ENCODE data around the gene VPS41.

VPS41 gene

DNA sequence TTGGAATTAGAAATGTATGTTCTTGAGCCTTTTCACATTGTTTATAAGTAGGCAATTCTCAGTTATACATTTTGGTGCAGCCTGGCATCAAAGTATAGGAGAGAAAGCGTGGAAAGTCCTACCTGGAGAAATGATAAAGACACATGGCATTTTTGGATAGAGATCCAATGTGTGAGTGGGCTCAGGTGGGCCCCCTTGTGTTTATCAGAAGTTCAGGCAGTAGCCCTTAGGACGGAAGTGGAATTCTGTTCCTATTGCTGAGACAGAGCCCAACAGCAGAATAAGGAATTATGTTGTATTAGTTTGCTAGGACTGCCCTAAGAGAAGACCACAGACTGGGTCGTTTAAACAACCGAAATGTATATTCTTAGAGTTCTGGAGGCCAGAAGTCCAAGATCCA, 192.6 kb downstream of the VPS41 start:
- DNase-seq, result no peak

- DNase-seq, result no peak
Observed at GRCh38 chr7:38709123-38709522, 199.9 kb downstream of the VPS41 start.

DNA sequence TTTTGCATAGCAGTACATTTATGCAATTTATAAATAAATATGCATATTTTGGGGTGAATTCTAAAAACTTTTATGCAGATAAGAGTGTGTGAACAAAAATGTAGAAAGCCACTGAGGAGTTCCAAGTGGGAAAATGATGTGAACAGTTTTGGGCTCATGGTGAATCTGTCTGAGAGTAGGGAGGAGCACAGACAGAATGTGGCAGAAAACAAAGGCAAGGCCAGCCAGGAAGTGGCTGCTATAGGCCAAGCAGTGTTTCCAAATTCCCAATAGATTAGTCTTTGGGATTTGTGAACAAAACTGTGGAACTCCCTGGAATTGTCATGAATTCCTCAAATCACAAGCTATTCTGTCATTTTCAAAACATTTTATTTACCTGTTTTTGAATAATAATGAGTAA, 204.2 kb downstream of the VPS41 start:
- DNase-seq, result no peak

DNA sequence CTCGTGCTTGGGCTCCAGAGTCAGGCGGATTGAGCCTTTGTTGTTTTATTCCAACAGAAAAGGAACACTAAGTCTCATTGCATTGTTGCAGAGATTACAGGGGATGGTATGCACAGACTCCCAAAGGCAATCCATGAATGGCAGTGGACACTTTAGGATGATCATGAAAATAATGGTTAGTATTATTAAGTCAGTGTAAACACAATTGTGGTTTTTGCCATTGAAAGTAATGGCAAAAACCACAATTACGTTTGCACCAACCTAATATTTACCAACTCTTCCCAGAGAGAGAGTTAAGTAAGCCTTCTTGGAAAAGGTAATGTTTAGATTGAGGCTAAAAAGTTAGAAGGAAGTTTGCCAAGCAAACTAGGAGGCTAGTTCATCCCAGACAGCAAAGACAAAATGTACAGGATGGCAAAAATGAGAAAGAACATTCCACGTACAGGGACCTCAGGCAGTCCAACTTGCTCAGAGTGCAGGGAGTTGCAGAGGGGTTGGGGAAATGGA, 204.9 kb downstream of the VPS41 start:
- no peak for DNase-seq

DNA sequence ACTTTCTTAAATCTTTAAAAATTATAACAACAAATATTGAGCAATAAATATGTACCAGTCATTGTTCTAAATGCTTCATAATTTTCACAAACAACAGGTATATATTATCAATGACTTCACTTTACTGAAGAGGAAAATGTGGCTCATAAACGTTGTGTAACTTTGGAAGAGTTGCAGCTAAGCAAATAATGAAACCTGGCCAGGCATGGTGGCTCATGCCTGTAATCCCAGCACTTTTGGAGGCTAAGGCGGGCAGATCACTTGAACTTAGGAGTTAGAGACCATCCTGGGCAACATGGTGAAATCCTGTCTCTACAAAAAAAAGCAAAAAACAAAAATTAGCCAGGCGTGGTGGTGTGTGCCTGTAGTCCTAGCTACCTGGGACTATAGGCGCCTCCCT, 205.9 kb downstream of the VPS41 start:
- DNase-seq, result no peak

DNA sequence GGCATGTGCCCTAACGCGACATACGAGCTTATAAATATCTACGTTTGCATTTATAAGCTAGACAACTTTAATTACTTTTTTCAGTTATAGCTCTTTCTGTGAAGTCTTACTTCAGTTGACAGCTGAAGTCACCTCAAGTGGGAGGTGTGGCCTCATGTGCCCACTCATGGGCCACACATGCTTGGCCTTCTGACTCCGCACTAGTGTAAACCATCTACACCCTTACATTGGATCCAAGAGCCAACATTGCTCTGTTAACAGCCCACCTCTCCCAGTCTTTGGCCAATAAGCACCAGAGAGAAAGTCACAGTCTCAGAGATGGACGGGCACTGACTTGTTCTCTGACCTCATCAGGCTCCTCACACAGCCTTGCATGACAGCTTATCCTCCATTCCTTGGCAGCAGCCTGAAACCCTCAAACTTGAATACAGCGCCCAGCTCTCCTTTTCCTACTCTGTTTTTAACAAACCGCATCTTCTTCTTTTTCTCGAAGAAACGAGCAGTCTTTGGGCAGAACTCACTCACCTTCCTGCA, 206.9 kb downstream of the VPS41 start:
- no peak for DNase-seq

DNA sequence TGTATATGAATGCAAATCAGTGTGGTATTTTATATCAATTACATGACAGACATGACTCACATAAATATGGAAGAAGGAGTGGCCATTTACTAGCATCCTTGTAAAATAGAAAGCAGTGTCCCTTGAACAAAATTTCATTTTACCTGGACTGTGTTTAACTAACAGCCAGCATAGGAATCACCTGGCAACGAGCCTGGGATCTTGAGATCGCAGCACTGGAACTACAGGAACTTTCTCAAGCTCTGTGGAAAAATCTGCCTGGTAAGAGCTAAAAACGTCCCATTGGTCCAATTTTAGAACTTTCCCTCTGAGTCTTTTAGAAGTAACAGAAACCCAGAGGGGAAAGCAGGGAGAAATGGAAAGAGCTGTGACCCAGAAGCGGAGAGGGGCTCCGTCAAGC, 208.9 kb downstream of the VPS41 start:
- DNase-seq, result no peak

GRCh38 chr7:38699471-38699870, 209.5 kb downstream of the VPS41 start:
- no peak for DNase-seq

DNA sequence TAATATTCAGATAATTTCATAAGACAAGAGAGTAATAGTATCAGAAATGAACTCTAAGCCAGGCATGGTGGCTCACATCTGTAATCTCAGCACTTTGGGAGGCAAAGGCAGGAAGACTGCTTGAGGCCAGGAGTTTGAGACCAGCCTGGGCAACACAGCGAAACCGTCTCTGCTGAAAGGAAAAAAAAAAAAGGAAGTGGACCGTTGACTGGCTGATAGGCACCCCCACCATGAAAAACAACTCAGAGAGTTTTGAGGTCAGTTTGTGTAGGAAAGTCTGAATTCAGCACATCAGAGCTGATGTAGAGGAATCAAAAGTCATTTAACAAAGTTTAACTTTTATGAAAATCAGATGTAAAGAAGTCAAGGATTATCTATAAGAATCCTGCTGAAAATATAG, 214.7 kb downstream of the VPS41 start:
- DNase-seq, result no peak

DNA sequence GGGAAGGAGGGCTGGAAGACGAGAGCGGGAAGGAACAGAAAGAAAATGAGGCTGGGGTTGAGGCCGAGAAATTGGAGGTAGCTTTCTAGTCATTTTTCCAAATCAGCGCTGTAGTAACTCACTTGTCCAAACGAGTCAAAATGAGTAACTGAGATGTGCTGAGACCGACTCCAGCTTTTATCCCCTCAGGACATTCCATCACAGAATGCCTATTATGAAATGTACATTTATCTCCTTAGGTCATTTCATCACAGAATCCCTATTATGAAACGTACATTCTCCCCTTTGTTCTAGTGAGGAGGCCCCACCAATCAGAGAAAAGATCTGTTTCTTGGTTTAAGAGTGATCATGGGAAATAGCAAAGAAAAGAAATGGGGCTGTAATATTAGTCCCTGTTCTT, 222.1 kb downstream of the VPS41 start:
- no peak for DNase-seq

DNA sequence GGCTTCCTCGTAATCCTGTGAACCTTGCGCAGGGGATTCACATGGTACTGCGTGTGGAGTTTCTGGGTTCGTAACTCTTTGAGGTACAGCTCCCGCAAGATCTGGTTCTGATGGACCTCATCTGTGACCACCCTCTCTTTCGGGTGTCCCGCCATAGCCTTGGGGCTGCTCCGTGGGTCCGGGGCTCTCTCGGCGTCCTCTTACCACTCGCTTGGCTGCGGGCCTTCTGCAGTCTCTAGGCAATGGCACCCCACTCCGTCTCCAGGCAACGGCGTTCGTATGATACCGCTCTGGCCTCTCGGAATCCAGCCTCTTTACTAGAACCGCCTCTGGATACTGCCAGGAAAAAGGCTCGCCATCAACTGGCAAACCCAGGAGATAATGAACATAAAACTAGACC, 223.1 kb downstream of the VPS41 start:
- DNase-seq, result peak; percentile 93

GRCh38 chr7:38682606-38683005, 226.4 kb downstream of the VPS41 start:
- no peak for DNase-seq

- DNase-seq, result no peak
Observed at GRCh38 chr7:38681882-38682281, 227.1 kb downstream of the VPS41 start.

DNA sequence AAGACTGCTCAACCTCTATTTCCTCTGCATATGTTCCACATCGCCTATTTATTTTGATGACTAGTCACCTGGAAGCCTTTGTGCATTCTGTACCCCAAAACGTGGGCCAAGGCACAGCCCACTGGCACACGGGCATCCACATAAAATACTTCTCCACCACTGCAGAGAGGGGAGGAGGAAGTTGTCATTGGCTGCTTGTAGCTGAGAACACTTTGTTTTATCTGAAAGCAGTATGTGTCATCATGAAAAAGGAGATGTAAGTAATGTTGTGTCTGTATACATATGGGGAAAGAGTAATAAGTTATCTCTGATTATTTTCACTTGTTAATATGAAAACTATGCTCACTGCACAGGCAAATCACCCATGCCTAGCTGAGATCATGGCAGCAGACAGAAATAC, 229.6 kb downstream of the VPS41 start:
- DNase-seq, result no peak

DNA sequence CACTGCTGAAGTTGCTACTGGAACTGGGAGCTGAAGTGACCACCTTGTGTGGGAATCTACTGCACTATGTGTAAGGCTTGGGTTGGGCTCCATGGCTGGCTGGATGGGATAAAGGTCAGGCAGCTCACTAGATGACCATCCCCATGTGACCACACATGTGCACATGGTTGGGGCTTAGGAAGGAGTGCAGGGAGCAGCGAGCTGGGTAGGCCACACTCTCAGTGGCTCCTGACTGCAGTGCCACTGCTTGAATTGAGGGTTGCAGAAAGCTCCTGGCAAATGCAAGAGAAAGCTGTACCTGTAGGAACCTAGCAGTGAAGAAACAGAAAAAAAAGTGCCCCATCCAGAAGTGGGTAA, 230.3 kb downstream of the VPS41 start:
- no peak for DNase-seq

DNA sequence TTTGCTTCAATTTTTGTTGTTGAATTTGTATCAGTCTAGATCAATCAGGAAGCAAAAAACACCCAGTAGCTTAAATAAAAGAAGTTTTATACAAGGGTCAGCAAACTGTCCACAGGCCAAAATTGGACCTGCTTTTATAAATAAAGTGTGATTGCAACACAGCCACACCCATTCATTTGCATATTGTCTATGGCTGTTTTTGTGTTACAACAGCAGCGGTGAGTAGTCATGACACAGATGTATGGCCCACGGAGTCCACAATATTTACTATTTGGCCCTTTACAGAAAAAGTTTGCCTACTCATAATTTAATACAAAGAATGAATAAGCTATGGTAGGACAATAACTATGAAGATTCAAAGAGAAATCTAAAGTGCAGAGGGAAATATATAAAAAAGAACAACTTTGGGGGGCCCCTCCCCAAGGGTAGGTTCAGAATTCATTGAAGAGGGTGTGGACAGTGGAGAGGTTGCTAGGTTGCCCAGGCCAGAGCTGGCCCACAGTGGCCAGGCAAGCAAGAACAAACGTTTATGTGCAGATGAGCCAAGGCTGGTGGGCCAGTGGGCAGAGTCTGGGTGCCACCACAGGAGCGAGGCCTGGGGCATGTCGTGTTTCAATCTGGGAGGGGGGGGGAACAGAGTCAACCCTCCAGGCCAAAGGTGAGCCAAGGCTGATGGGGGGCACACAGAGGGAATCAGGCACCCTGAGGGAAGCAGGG, 230.9 kb downstream of the VPS41 start:
- no peak for DNase-seq

DNA sequence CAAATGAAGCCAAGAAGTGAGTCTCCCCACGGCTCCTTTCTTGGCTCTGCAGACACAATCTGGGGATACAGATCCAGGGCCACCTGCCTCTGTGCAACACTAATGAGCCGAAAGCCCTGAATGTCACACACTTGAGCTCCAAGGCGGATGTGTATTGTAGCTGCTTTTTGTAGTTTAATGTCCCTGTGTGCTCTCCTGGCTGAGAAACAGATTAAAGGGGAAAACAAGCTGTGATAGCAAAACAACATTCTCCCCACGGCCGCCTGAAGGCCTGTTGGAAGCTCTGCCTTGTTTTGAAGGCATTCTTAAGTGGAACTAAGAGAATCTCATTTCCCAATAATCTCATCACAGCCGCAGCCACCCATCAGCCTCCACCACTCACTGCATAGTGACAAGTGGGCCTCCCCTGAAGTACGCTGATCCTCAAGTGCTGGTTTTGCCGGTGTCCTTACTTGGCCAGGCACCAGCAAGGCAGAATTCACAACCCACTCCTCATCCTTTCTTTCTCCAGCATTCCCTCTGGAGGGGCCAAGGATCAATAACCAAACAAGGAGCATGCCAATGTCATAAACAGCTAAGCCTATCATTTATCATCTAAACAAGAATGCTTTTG, 233.4 kb downstream of the VPS41 start:
- DNase-seq, result no peak

DNA sequence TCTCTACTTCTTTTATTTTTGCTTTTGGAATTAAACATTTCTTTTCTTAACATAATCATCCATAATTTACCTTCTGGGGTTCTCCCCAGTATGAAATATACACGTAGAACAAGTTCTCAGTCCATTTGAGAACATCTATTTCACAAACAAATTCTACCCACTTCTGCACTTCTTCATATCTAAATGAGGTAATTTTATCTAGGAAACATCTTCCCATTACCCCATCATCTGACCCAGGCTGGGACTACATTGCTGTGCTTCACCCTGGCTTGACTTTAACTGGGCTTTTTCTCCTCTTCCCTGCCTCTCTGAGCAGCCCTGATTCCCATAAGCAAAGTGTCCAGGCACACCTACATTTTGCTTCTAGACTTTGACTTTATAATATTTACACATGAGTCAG, 234.5 kb downstream of the VPS41 start:
- DNase-seq, result no peak

DNA sequence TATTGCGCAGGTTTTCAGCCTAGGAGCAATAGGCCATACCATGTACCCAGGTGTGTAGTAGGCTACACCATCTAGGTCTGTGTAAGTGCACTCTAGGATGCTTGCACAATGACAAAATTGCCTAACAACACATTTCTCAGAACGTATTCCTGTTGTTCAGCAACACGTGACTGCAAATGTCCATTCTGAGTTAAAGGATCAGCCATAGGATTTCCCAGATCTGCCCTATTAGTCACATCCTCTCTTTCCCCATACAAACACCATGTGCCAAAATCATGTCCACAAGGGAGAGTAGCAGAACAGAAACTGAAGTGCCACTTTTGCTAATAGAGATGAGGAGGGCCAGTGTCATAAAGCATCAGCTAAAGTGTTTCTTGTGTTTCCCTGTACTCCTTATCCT, 235.2 kb downstream of the VPS41 start:
- no peak for DNase-seq

Measured in GOT3 (cell line).